GM18507 (cell line): ENCODE measurements around the gene CYTH3.

Source experiments
- DNase-seq: peaks from one replicate; pipeline ENCODE4 v3.0.0; 2011; ENCODE audit warnings: low read depth; ENCODE audit not compliant: insufficient read length; ENCODE audit errors: extremely low spot score
- FAIRE-seq: peaks from 2 replicates; lab custom pipeline; 2011; peaks lifted over from hg19 to GRCh38; lab: Jason Lieb, UNC

The CYTH3 gene

GRCh38 chr7:6261699-6262098, 10.7 kb downstream of the CYTH3 start:
- DNase-seq (no peak), FAIRE-seq (no peak)

GRCh38 chr7:6260291-6261187, 11.9 kb downstream of the CYTH3 start:
- FAIRE-seq = no peak
- no peak for DNase-seq

GRCh38 chr7:6259257-6259656, 13.2 kb downstream of the CYTH3 start:
- DNase-seq = no peak
- no peak for FAIRE-seq

- DNase-seq (no peak), FAIRE-seq (peak; percentile 67)
Observed at GRCh38 chr7:6258440-6259182, 13.8 kb downstream of the CYTH3 start.

GRCh38 chr7:6257675-6258074, 14.7 kb downstream of the CYTH3 start:
- DNase-seq (no peak), FAIRE-seq (peak; percentile 44)

- peak; percentile 84 for FAIRE-seq
- no peak for DNase-seq
Observed at GRCh38 chr7:6256677-6257535, 15.5 kb downstream of the CYTH3 start.

GRCh38 chr7:6256109-6256483, 16.3 kb downstream of the CYTH3 start:
- FAIRE-seq (no peak), DNase-seq (no peak)

- no peak for FAIRE-seq
- DNase-seq = no peak
Observed at GRCh38 chr7:6254866-6255265, 17.6 kb downstream of the CYTH3 start.

GRCh38 chr7:6252748-6253147, 19.7 kb downstream of the CYTH3 start:
- FAIRE-seq (no peak), DNase-seq (no peak)

- FAIRE-seq (no peak), DNase-seq (no peak)
Observed at GRCh38 chr7:6252341-6252746, 20.1 kb downstream of the CYTH3 start.

GRCh38 chr7:6251653-6252052, 20.8 kb downstream of the CYTH3 start:
- FAIRE-seq = no peak
- DNase-seq = no peak

GRCh38 chr7:6250364-6250833, 22.0 kb downstream of the CYTH3 start:
- DNase-seq (no peak), FAIRE-seq (peak; percentile 78)

GRCh38 chr7:6249043-6249442, 23.4 kb downstream of the CYTH3 start:
- no peak for FAIRE-seq
- DNase-seq = no peak

GRCh38 chr7:6248581-6248980, 23.8 kb downstream of the CYTH3 start:
- no peak for FAIRE-seq
- no peak for DNase-seq

GRCh38 chr7:6246251-6246917, 26.0 kb downstream of the CYTH3 start:
- FAIRE-seq (no peak), DNase-seq (no peak)

- no peak for FAIRE-seq
Observed at GRCh38 chr7:6244021-6244420, 28.4 kb downstream of the CYTH3 start.

GRCh38 chr7:6243168-6243567, 29.3 kb downstream of the CYTH3 start:
- FAIRE-seq (no peak), DNase-seq (no peak)

More at GRCh38 chr7:6244021-6244420, 28.4 kb downstream of the CYTH3 start:
- DNase-seq = no peak

GRCh38 chr7:6242561-6242960, 29.9 kb downstream of the CYTH3 start:
- no peak for FAIRE-seq
- DNase-seq = no peak

GRCh38 chr7:6241607-6241973, 30.8 kb downstream of the CYTH3 start:
- DNase-seq (no peak), FAIRE-seq (no peak)
